ENCODE measurements around the gene COX6A2. TPM values are rescaled to one million over a fixed set of nuclear protein-coding genes. Genes with fewer than 3 reads are reported as not detected.

COX6A2 gene
- total and polyA plus RNA-seq, 2 experiments from 2014 or later, result 6.0 TPM; not detected in 1

GRCh38 chr16:31461201-31461920 is 33.2 kb upstream of the COX6A2 start:
- H3K9me3 Mint-ChIP-seq, result peaks cover 4% of the 10 kb centered on the region; the same call in 2 of the 3 replicates
- Histone ChIP-seq H3K9me2 (ENCODE audit: insufficient read depth) (no peaks in the 10 kb centered on the region), H2AFZ (no peak overlapping the region), H3K79me2 (replicated peaks; ENCODE audit: insufficient read depth) (peaks cover 16% of the 10 kb centered on the region), H4K20me1 (replicated peaks; ENCODE audit: insufficient read depth) (peaks cover 14% of the 10 kb centered on the region), H3K4me2 (no peak overlapping the region), H3K36me3 (ENCODE audit: insufficient read depth) (no peaks in the 10 kb centered on the region; the same call in 1 of the 2 replicates), H3K4me1 (ENCODE audit: insufficient read depth) (peaks cover 9% of the 10 kb centered on the region; the same call in 1 of the 2 replicates), H3K4me3 (no peak overlapping the region), H3K27ac (ENCODE audit: low read depth) (no peak overlapping the region), H3K27me3 (ENCODE audit: insufficient read depth) (no peaks in the 10 kb centered on the region), H3F3A (replicated peaks; ENCODE audit: low read depth) (peaks cover 4% of the 10 kb centered on the region; the same call in 1 of the 2 replicates)
- H3K27me3 Mint-ChIP-seq (ENCODE audit: insufficient read depth, low read depth, poor library complexity), result no peaks in the 10 kb centered on the region
- peaks cover 34% of the 10 kb centered on the region for H3K36me3 Mint-ChIP-seq (ENCODE audit: low read depth)
- TF ChIP-seq, protein P1, sequence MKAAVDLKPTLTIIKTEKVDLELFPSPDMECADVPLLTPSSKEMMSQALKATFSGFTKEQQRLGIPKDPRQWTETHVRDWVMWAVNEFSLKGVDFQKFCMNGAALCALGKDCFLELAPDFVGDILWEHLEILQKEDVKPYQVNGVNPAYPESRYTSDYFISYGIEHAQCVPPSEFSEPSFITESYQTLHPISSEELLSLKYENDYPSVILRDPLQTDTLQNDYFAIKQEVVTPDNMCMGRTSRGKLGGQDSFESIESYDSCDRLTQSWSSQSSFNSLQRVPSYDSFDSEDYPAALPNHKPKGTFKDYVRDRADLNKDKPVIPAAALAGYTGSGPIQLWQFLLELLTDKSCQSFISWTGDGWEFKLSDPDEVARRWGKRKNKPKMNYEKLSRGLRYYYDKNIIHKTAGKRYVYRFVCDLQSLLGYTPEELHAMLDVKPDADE (IDR thresholded peaks at IDR 0.05), result no peak
- TF ChIP-seq JUNB (IDR thresholded peaks at IDR 0.05; ENCODE audit: unreplicated experiment), result no peak
- no peak for TF ChIP-seq ZNF114 (CRISPR knock-in tag; IDR thresholded peaks at IDR 0.05)
- no peak for TF ChIP-seq POLR2AphosphoS5 (IDR thresholded peaks at IDR 0.05; ENCODE audit: low read depth)
- no peak for TF ChIP-seq CTCF (conservative IDR thresholded peaks at IDR 0.05; ENCODE audit: low read depth in 2 of 2)
- no peak for TF ChIP-seq NANOG (IDR thresholded peaks at IDR 0.05; ENCODE audit: borderline replicate concordance)
- no peak for TF ChIP-seq ZNF462 (CRISPR knock-in tag; IDR thresholded peaks at IDR 0.05)
- TF ChIP-seq CREB1 (CRISPR knock-in tag; IDR thresholded peaks at IDR 0.05; ENCODE audit: low read depth), result no peak
- no peak for TF ChIP-seq REST (IDR thresholded peaks at IDR 0.05; ENCODE audit: unreplicated experiment)
- no peak for TF ChIP-seq ZNF331 (CRISPR knock-in tag; IDR thresholded peaks at IDR 0.05; ENCODE audit: low read depth)
- TF ChIP-seq EZH2phosphoT487 (IDR thresholded peaks at IDR 0.05; ENCODE audit: unreplicated experiment), result no peak
- peaks cover 8% of the 10 kb centered on the region for H3K4me1 Mint-ChIP-seq
- ATAC-seq, result no peak
- DNase-seq (ENCODE audit: low spot score), result no peak
- no peak overlapping the region for H3K4me3 Mint-ChIP-seq
- H3K27ac Mint-ChIP-seq, result no peak overlapping the region

Data from GM23338 (cell line).